Activated CD4-positive, alpha-beta memory T cell treated with anti-CD3 and anti-CD28 coated beads, Interleukin-2, amount 10 ng/mL, durations not matched to agents 7 days and 5 days (primary cell): ENCODE data around the gene GPC6. TPM values are rescaled to one million over a fixed set of nuclear protein-coding genes. Genes with fewer than 3 reads are reported as not detected.

ENCODE experiments used
- CTCF ChIA-PET: fragments of 350-600 bp; sonication (Branson Sonifier 250); formaldehyde crosslinking; loops from one replicate; lab custom pipeline; 2021; ENCODE audit warnings: antibody characterized with exemption, inconsistent platforms; lab: Charles Lee
- POLR2A ChIA-PET: fragments of 350-600 bp; sonication (Branson Sonifier 250); formaldehyde crosslinking; loops from one replicate; lab custom pipeline; 2021; ENCODE audit warnings: antibody characterized with exemption; lab: Charles Lee
- DNase-seq: peaks from one replicate; pipeline ENCODE4 v3.0.0-alpha.2; 2020
- H3K27ac Mint-ChIP-seq: one replicate; pipeline ENCODE4 v1.8.0; 2021; ENCODE audit warnings: mild to moderate bottlenecking, mixed read lengths
- H3K27me3 Mint-ChIP-seq: one replicate; pipeline ENCODE4 v1.8.0; 2021; ENCODE audit warnings: mixed read lengths
- H3K36me3 Mint-ChIP-seq: one replicate; pipeline ENCODE4 v1.8.0; 2021; ENCODE audit warnings: low read depth, mixed read lengths
- H3K4me1 Mint-ChIP-seq: one replicate; pipeline ENCODE4 v1.8.0; 2021; ENCODE audit warnings: mixed read lengths
- H3K4me3 Mint-ChIP-seq: one replicate; pipeline ENCODE4 v1.8.0; 2021; ENCODE audit warnings: mild to moderate bottlenecking, mixed read lengths
- H3K9me3 Mint-ChIP-seq: one replicate; pipeline ENCODE4 v1.8.0; 2021; ENCODE audit warnings: mixed read lengths
- total RNA-seq, 2 experiments: library from RNA; stranded (reverse); gene quantifications; one replicate each; pipeline ENCODE4 v1.2.3, GENCODE V29; 2021

The GPC6 gene
- total RNA-seq, 2 experiments from 2014 or later, result not detected

DNA sequence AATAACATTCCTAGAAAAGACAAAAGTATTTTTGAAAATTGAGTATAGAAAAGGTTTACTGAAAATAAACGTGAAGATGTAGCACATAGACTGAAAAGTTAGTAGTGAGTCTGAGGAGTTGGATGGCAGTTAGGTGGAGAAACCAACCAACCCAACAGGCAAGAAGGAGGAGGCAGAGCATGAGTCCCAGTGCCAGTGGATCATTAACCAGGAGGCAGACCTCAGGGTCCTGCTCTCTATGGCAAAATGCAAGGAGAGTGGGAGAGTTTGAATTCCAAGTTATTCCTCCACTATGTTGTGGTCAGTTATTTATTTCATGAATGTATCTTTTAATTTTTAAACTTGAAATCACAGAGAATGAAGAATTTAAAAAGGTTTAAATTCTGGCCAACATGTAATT, 446.4 kb downstream of the GPC6 start:
- no peaks in the 10 kb centered on the region for H3K36me3 Mint-ChIP-seq
- H3K27me3 Mint-ChIP-seq, result no peaks in the 10 kb centered on the region
- H3K4me1 Mint-ChIP-seq, result no peaks in the 10 kb centered on the region
- no peaks in the 10 kb centered on the region for H3K9me3 Mint-ChIP-seq
- H3K27ac Mint-ChIP-seq, result no peak overlapping the region
- no peak overlapping the region for H3K4me3 Mint-ChIP-seq
- ChIA-PET CTCF (no interaction called here), POLR2A (no interaction called here)
- no peak for DNase-seq

DNA sequence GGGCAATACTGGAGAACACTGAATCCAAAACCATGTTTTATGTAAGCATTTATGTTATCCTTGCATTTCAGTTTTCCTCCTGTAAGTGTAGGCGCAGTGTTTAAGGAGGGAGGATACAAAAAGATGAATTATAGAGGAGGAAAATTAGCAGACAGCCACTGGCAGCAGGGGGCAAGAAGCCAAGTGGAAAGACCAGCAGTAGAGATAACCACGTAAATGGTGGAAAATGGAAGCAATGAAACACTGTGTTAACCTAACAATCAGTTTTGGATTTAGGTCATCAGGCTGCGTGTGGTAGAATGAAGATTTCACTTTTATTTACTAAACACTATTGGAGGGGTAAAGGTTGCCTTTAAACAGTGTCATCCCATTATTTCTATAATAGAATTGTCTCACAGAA, 447.3 kb downstream of the GPC6 start:
- CTCF ChIA-PET, result no interaction called here
- Mint-ChIP-seq H3K27ac (no peak overlapping the region), H3K4me3 (no peak overlapping the region), H3K4me1 (no peaks in the 10 kb centered on the region), H3K36me3 (no peaks in the 10 kb centered on the region), H3K27me3 (no peaks in the 10 kb centered on the region), H3K9me3 (no peaks in the 10 kb centered on the region)
- POLR2A ChIA-PET, result no interaction called here
- DNase-seq, result no peak

DNA sequence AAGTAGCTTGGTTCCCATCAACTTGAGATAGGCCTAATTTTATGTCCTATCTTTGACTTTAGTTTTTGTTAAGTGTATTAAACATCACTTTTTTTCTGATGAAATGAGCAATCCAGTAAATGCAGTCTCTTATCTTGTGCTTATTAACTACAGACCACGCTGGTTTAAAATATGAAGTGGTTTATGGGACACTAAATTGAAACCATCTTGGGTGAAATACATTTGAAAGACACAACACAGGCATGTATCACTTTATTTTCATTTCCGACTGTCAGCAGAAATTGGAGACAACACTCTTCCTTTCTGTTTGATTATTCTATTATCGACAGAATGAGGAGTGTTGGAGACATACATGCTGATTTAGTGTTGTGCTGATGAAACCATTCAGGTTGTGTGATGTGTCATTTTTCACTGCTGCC, 447.7 kb downstream of the GPC6 start:
- Mint-ChIP-seq H3K36me3 (no peaks in the 10 kb centered on the region), H3K4me3 (no peak overlapping the region), H3K27ac (no peak overlapping the region), H3K4me1 (no peaks in the 10 kb centered on the region), H3K9me3 (no peaks in the 10 kb centered on the region), H3K27me3 (no peaks in the 10 kb centered on the region)
- ChIA-PET POLR2A (no interaction called here), CTCF (no interaction called here)
- DNase-seq, result no peak

DNA sequence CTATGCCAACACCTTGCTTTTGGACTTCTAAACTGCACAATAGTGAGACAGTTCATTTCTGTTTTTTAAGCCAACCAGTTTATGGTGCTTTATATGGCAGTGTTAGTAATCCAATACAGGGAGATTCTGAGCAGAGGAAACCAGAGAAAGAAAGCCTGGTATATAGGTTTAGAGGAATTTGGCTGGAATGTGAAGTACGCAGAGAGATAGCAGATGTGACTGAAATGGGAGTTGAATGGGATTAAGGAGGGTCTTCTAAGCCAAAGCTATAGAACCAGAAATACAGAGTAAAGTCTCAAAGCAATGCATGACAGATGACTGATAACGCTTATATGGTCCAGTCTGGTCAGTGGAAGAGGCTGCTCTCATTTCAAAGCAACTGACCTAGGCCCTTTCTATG, 453.7 kb downstream of the GPC6 start:
- DNase-seq, result no peak
- CTCF ChIA-PET, result no interaction called here
- POLR2A ChIA-PET, result no interaction called here
- Mint-ChIP-seq H3K9me3 (no peaks in the 10 kb centered on the region), H3K36me3 (no peaks in the 10 kb centered on the region), H3K27ac (no peak overlapping the region), H3K27me3 (no peaks in the 10 kb centered on the region), H3K4me1 (no peaks in the 10 kb centered on the region), H3K4me3 (no peak overlapping the region)

DNA sequence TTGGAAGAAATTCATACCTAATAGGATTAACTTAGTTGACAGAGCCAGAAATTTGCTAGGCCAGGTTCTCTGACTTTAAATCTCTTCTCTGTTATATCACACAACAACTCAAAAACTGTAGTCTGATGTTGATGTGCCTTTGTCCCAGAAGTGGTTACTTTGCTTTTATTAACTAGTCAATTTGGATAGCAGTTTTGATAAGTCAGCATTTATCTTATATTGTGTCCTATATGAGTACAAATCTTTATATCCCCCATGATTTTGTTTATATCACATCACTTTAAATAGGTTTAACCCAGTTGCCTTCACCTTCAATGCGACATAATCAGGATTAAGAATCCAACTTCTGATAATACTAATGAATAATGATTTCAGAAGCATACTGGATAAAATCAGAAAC, 459.3 kb downstream of the GPC6 start:
- Mint-ChIP-seq H3K36me3 (no peaks in the 10 kb centered on the region), H3K4me3 (no peak overlapping the region), H3K27ac (no peak overlapping the region), H3K4me1 (no peaks in the 10 kb centered on the region), H3K9me3 (no peaks in the 10 kb centered on the region), H3K27me3 (no peaks in the 10 kb centered on the region)
- DNase-seq, result no peak
- ChIA-PET POLR2A (no interaction called here), CTCF (no interaction called here)

DNA sequence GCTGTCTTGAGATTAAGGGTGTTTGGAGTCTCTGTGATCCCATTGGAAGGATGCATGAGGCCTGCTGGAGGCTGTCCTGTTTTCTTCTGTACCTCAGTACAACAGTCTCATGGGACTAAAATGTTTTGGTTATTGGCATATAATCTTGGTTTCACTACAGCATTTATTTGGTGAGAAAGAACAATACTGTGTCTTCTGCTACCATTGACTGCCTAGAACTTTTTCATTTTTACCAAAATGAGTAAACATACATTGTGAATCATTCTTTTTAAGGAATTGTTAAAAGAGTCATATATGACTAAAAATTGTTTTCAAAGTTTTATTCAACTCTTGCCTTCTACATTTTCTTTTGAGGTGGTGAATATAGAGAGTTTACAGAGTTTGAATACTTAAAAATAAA, 459.8 kb downstream of the GPC6 start:
- no peaks in the 10 kb centered on the region for H3K4me1 Mint-ChIP-seq
- ChIA-PET CTCF (no interaction called here), POLR2A (no interaction called here)
- H3K27me3 Mint-ChIP-seq, result no peaks in the 10 kb centered on the region
- DNase-seq, result no peak
- no peak overlapping the region for H3K4me3 Mint-ChIP-seq
- no peaks in the 10 kb centered on the region for H3K9me3 Mint-ChIP-seq
- no peaks in the 10 kb centered on the region for H3K36me3 Mint-ChIP-seq
- no peak overlapping the region for H3K27ac Mint-ChIP-seq

DNA sequence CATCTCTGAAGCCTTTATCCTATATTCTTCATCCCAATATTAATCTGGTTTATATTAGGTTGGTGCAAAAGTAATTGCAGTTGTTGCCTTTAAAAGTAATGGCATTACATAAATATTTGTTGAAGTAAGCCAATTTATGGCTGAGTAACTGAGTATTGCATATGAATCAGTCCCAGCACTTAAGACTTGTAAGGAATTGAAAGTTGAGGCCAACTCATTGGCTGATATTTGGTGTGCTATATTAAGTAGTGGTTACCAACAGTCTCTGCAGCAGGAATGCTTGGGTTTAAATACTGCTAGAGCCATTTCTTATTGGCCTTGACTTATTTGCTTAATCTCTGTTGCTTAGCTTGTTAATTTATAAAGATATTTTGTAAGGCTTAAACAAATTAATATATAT, 460.7 kb downstream of the GPC6 start:
- POLR2A ChIA-PET, result no interaction called here
- Mint-ChIP-seq H3K27me3 (no peaks in the 10 kb centered on the region), H3K27ac (no peak overlapping the region), H3K4me3 (no peak overlapping the region), H3K36me3 (no peaks in the 10 kb centered on the region), H3K4me1 (no peaks in the 10 kb centered on the region), H3K9me3 (no peaks in the 10 kb centered on the region)
- CTCF ChIA-PET, result no interaction called here
- no peak for DNase-seq

DNA sequence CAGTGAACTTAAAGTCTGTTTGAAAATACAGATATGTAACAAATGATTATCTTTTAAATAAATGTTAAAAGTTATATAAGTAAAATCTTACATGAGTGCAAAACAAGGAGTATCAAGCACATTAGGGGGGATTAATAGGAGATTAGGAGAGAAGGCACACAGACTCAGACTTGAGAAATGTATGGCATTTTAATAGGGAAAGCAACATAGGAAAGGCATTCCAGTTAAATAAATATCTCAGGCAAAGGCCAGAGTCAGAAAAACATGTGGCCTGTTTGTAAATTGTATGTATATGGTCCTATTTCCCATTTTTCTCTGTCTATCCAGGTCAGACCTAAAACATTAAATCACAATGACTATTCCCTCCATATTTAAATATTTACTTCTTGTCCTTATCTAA, 462.7 kb downstream of the GPC6 start:
- ChIA-PET POLR2A (no interaction called here), CTCF (no interaction called here)
- Mint-ChIP-seq H3K9me3 (no peaks in the 10 kb centered on the region), H3K27ac (no peak overlapping the region), H3K27me3 (no peaks in the 10 kb centered on the region), H3K36me3 (no peaks in the 10 kb centered on the region), H3K4me3 (no peak overlapping the region), H3K4me1 (no peaks in the 10 kb centered on the region)
- DNase-seq, result no peak

DNA sequence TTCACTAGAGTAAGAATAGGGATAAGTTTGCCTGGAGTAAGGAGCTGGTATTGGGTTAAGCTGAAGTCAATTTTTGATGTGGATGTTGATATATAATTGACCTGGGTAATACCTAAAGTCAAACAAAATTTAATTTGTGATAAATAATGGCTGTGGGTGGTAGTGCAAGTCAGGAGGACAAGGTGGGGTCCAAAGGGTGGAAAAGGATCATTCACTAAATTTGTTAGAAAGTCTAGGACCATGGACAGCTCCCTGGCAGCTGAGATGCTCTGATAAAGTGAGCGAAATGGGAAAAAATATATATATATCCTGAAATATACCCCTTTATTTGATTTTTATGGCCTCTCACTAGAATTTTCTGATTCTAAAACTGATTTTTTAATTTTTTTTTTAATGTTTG, 463.5 kb downstream of the GPC6 start:
- ChIA-PET CTCF (no interaction called here), POLR2A (no interaction called here)
- Mint-ChIP-seq H3K36me3 (no peaks in the 10 kb centered on the region), H3K4me1 (no peaks in the 10 kb centered on the region), H3K27me3 (no peaks in the 10 kb centered on the region), H3K27ac (no peak overlapping the region), H3K4me3 (no peak overlapping the region), H3K9me3 (no peaks in the 10 kb centered on the region)
- no peak for DNase-seq

DNA sequence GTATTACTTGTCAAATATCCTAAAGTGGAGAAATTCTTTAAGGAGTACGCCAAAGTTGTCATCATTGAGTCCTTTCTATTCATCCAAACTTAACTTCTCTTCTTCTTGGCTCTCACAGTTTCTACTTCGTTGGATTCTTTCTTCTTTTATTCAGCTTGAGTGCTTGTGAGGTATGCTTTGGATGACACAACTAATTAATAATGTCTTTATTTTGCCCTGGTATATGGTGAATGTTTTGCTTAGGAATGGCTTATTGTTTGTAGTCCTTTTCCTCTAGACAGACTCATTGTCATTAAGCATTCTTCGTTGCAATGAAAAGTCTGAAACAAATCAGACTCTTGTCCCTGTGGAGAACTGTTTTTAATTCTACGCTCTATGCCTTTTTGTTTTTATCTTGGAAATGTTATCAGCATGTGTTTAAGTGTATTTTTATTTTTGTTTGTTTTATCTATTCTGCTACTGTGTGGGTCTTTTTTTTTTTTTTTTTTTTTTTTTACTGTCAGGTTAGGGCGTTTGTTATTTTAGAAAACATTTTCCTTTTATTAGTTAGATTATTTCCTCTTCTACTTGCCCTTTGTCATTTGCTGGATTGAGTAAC, 471.5 kb downstream of the GPC6 start:
- POLR2A ChIA-PET, result no interaction called here

DNA sequence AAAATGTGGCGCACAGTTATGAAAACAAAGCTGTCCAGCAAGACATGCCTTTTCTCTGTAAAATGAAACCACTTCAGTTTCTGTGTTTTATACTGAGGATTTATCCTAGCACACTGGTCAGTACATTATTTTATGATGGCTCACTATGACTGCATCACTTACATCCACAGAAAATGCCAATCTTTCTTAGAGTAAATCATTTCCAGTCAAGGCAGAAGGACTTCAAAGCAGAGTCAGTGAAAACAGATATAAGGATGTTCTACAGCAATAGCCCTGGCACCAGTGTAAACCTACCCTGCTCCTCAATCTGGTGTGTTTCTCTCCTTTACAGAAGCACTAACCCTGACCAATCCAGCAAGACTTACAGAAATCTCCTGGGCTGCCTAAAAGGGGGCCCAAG, 473.5 kb downstream of the GPC6 start:
- H3K4me1 Mint-ChIP-seq, result no peaks in the 10 kb centered on the region

More for the DNA sequence above, 471.5 kb downstream of the GPC6 start:
- CTCF ChIA-PET, result no interaction called here
- no peaks in the 10 kb centered on the region for H3K4me1 Mint-ChIP-seq
- DNase-seq, result no peak
- H3K36me3 Mint-ChIP-seq, result no peaks in the 10 kb centered on the region
- no peaks in the 10 kb centered on the region for H3K9me3 Mint-ChIP-seq
- no peak overlapping the region for H3K27ac Mint-ChIP-seq
- H3K4me3 Mint-ChIP-seq, result no peak overlapping the region
- H3K27me3 Mint-ChIP-seq, result no peaks in the 10 kb centered on the region

DNA sequence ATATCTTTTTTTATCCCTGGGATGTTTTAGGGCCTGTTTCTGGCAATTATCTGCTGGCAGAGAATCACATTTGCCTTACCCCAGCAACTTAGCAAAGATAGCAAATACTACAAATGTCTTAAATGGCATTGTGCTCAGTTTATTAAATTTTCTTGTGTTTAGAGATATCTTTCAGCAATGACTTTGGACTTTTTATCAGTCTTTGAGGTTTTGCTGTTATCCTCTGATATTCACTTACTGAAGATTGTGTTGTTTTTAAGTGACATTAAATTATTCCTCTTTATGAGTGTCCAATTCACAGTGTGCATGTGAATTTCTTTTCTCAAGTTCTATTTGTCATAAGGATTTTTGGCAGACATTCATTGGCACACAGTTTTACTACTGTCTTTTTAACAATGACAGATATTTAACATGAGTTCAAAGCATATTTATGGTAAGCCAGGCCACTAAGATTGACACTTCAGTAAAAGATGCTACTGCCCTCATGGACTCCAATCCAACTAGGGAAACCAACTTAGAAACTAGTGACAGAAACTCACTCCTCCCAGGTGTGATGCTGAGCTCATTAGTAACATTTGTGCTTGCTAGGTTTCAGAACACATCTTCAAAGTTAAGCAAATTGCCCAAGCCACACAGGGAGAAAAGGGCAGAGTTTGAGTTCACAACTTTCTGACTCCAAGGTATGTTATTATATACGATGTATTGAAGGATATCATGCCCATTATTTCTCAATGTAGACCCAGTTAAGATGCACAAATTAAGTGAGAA, 481.9 kb downstream of the GPC6 start:
- CTCF ChIA-PET, result no interaction called here
- POLR2A ChIA-PET, result no interaction called here
- peaks cover 3% of the 10 kb centered on the region for H3K9me3 Mint-ChIP-seq
- DNase-seq, result no peak
- no peaks in the 10 kb centered on the region for H3K4me1 Mint-ChIP-seq
- H3K36me3 Mint-ChIP-seq, result no peaks in the 10 kb centered on the region
- H3K27me3 Mint-ChIP-seq, result no peaks in the 10 kb centered on the region
- no peak overlapping the region for H3K27ac Mint-ChIP-seq
- no peak overlapping the region for H3K4me3 Mint-ChIP-seq

More for the DNA sequence above, 473.5 kb downstream of the GPC6 start:
- no peak for DNase-seq
- Mint-ChIP-seq H3K4me3 (no peak overlapping the region), H3K27ac (no peak overlapping the region), H3K9me3 (peaks cover 3% of the 10 kb centered on the region), H3K36me3 (no peaks in the 10 kb centered on the region), H3K27me3 (no peaks in the 10 kb centered on the region)
- ChIA-PET POLR2A (no interaction called here), CTCF (no interaction called here)

DNA sequence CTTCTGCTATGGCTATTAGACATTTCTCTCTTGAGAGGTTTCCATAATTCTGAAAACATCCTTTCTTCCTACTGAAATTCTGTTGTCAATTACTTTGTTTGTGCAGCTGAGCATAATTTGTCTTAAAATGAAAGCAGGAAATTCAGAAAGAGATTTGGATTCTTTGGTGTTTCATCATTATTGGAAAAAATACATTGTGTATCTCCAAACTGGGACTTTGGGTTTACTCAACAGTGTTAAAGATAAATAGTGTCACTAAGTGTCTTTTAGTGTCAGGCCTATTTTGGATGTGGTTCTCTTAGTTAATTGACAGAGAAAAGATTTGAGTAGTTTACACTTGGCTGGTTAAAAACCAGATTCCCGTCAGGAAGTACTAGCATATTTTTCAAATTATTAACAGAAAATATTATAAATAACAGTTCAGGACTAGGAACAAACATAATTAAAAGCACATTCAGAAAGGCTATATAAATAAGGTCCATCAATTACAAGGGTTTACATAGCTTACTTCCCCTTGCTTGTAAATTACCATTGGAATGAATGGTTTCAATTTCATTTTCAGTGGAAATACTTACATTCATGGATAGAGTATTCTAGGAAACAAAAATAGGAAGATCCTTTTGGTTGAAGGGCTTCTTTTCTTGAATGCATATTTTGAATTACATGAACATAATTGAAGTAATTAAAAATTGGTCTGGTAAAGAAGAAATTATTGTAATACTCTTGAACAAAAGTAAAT, 483.1 kb downstream of the GPC6 start:
- POLR2A ChIA-PET, result no interaction called here
- H3K4me3 Mint-ChIP-seq, result no peak overlapping the region
- no peaks in the 10 kb centered on the region for H3K4me1 Mint-ChIP-seq

More for the DNA sequence above, 483.1 kb downstream of the GPC6 start:
- CTCF ChIA-PET, result no interaction called here
- no peak for DNase-seq
- no peaks in the 10 kb centered on the region for H3K27me3 Mint-ChIP-seq
- peaks cover 3% of the 10 kb centered on the region for H3K9me3 Mint-ChIP-seq
- no peaks in the 10 kb centered on the region for H3K36me3 Mint-ChIP-seq
- H3K27ac Mint-ChIP-seq, result no peak overlapping the region
